Activated T-cell treated with anti-CD3 and anti-CD28 coated beads, Interleukin-2, amount 50 U/mL, for 72 hours (primary cell): Measurements from ENCODE around the gene ARMH2. TPM values are rescaled to one million over a fixed set of nuclear protein-coding genes. Genes with fewer than 3 reads are reported as not detected.
A peak's percentile ranks its signal among the peaks of the same experiment; 100 is the strongest.

Experiments
- ATAC-seq, 2 donors: fragments of 150-1000 bp; cut with Tn5 transposase; replicated peaks in 1 of 2; 2 replicates each; pipeline ENCODE4 v1.10.0; 2021; ENCODE audit warnings: moderate library complexity in 2 of 2, mild to moderate bottlenecking in 1 of 2
- DNase-seq, 2 donors: peaks; one replicate each; pipeline ENCODE4 v3.0.0; 2021 to 2022; ENCODE audit warnings: mixed read lengths in 1 of 2
- H3K27ac Mint-ChIP-seq: one replicate; pipeline ENCODE4 v1.8.0; 2022; ENCODE audit warnings: mild to moderate bottlenecking, moderate library complexity, mixed read lengths
- H3K27me3 Mint-ChIP-seq: one replicate; pipeline ENCODE4 v1.8.0; 2022; ENCODE audit warnings: low read depth, mixed read lengths
- H3K36me3 Mint-ChIP-seq, 2 donors: one replicate each; pipeline ENCODE4 v1.8.0; 2022; ENCODE audit warnings: mixed read lengths in 2 of 2, mild to moderate bottlenecking in 1 of 2; ENCODE audit not compliant: insufficient read depth in 2 of 2
- H3K4me1 Mint-ChIP-seq: one replicate; pipeline ENCODE4 v1.8.0; 2022; ENCODE audit warnings: low read depth, mixed read lengths
- H3K4me3 Mint-ChIP-seq, 2 donors: one replicate each; pipeline ENCODE4 v1.8.0; 2022; ENCODE audit warnings: mild to moderate bottlenecking in 2 of 2, mixed read lengths in 2 of 2, moderate library complexity in 2 of 2
- H3K9me3 Mint-ChIP-seq, 2 donors: one replicate each; pipeline ENCODE4 v1.8.0; 2022; ENCODE audit warnings: mixed read lengths in 2 of 2
- total RNA-seq, 2 donors: library from RNA; stranded (reverse); gene quantifications; one replicate each; pipeline ENCODE4 v1.2.3, GENCODE V29; 2022

ARMH2 gene
- total RNA-seq, 2 donors from 2014 or later = not detected

- Mint-ChIP-seq H3K4me1 (peaks cover 11% of the 10 kb centered on the region), H3K27ac (peak overlapping the region; percentile 16), H3K27me3 (no peaks in the 10 kb centered on the region), H3K4me3 (no peak overlapping the region), H3K9me3 (peaks cover 0 to 1% of the 10 kb centered on the region in 2 donors), H3K36me3 (peaks cover 2 to 12% of the 10 kb centered on the region in 2 donors)
- DNase-seq (no peak), ATAC-seq (no peak)
Measured at GRCh38 chr6:24802271-24803059, 3.7 kb upstream of the ARMH2 start.

DNA sequence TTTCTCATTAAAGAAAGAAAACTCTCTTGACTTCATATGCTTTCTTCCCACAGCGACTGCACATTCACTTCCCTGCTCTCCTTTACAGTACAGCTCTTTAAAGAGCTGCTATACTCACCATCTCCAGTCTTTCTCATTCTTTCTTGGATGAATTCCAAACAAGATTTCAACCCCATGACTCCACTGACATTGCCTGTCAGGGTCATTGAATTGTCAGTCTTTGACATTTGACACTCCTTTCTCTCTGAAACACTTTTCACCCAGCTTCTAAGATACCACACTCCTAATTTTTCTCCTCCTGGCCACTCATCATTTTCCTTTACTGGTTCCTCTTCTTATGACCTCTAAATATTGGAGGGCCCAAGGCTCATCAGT lies 811 bp upstream of the ARMH2 start:
- no peak for ATAC-seq
- Mint-ChIP-seq H3K36me3 (peaks cover 2 to 4% of the 10 kb centered on the region in 2 donors), H3K4me3 (no peak overlapping the region), H3K9me3 (peaks cover 0 to 3% of the 10 kb centered on the region in 2 donors), H3K27me3 (no peaks in the 10 kb centered on the region), H3K4me1 (peaks cover 19% of the 10 kb centered on the region), H3K27ac (peak overlapping the region; percentile 3)
- no peak for DNase-seq

GRCh38 chr6:24797596-24798216 lies 1.0 kb downstream of the ARMH2 start:
- Mint-ChIP-seq H3K27ac (no peak overlapping the region), H3K9me3 (peaks cover 0 to 3% of the 10 kb centered on the region in 2 donors), H3K27me3 (no peaks in the 10 kb centered on the region), H3K4me3 (no peak overlapping the region), H3K4me1 (peaks cover 19% of the 10 kb centered on the region), H3K36me3 (peaks cover 0 to 2% of the 10 kb centered on the region in 2 donors)
- ATAC-seq = no peak
- no peak for DNase-seq

DNA sequence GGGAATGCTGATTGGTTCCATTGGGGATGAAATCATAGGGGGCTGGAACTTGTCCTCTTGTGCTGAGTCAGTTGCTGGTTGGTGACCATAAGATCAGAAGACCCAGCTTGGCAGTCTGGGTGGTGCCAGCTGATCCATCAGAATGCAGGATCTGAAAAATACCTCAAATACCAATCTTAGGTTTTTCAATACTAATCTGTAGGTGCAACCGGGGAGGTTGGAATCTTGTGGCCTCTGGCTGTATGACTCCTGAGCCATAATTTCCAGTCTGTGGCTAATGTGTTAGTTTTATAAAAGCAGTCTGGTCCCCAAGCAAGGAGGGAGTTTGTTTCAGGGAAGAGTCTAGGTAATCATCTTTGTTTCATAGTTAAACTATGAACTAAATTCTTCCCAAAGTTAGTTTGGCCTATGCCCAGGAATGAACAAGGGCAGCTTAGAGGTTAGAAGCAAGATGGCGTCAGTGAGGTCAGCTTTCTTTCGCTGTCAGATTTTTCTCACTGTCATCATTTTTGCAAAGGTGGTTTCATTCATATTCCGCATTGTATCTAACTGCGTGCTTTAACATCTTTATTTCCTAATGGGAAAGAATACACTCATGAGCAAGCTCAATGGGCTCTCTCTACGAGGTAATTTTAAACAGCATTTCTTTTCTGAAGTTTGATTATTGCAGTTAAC lies 2.0 kb downstream of the ARMH2 start:
- DNase-seq (no peak), ATAC-seq (no peak)
- H3K9me3 Mint-ChIP-seq = peaks cover 0 to 3% of the 10 kb centered on the region in 2 donors
- no peaks in the 10 kb centered on the region for H3K27me3 Mint-ChIP-seq
- H3K36me3 Mint-ChIP-seq = peaks cover 0 to 2% of the 10 kb centered on the region in 2 donors
- H3K4me3 Mint-ChIP-seq = no peak overlapping the region
- H3K4me1 Mint-ChIP-seq = peaks cover 19% of the 10 kb centered on the region
- H3K27ac Mint-ChIP-seq = no peak overlapping the region

GRCh38 chr6:24795106-24795505 lies 3.6 kb downstream of the ARMH2 start:
- peaks cover 0 to 2% of the 10 kb centered on the region in 2 donors for H3K9me3 Mint-ChIP-seq
- peaks cover 19% of the 10 kb centered on the region for H3K4me1 Mint-ChIP-seq

DNA sequence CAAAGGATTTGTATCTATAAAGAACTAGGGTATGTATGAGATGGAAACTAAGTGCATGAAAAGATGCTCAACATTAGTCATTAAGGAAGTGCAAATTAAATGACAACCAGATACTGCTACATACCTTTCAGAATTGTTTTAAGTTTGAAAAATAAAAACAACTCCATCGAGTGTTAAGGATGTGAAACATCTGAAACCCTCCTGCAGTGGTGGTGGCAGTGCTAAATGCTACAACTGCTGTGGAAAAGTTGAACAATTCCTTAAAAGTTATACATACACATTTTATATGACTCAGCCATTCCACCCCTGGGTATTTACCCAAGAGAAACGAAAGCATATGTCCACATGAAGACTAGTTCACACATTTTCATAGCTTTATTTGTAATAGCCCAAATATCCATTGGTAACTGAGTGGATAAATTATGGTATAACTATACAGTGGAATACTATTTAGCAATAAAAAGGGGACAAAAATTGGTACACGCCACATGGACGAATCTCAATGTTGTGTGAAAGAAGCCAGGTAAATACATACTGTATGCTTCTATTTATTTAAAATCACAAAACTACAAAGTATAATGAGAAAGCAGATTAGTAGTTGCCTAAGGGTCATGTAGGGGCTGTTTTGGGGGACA lies 10.6 kb downstream of the ARMH2 start:
- Mint-ChIP-seq H3K36me3 (peaks cover 7 to 34% of the 10 kb centered on the region in 2 donors), H3K4me1 (peaks cover 24% of the 10 kb centered on the region), H3K27ac (peak overlapping the region; percentile 94), H3K4me3 (no peak overlapping the region), H3K9me3 (no peaks in the 10 kb centered on the region), H3K27me3 (no peaks in the 10 kb centered on the region)
- DNase-seq (no peak), ATAC-seq (peak; percentile 52 to 61)

More at GRCh38 chr6:24795106-24795505, 3.6 kb downstream of the ARMH2 start:
- peak overlapping the region; percentile 48 for H3K27ac Mint-ChIP-seq
- H3K4me3 Mint-ChIP-seq = no peak overlapping the region
- no peaks in the 10 kb centered on the region for H3K27me3 Mint-ChIP-seq
- no peak for ATAC-seq
- DNase-seq = no peak
- H3K36me3 Mint-ChIP-seq = no peaks in the 10 kb centered on the region

DNA sequence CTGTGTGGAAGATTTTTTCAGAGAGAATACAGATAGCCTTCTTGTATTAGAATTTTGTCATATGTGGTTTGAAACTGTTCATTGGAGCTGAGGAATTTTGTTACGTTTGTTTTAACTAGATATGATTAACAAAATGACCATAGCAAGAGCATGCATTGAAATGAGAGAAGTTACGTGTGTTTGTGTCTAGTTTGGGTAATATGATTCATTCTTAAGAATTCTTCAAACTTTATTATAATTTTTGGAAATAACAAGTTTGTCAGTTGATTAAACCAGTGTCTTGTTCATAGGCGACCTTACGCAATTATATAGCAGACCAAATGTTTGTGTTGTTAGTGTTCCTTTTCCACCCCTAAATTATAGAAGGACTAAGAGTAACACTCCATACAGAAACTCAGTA lies 18.5 kb downstream of the ARMH2 start:
- ATAC-seq (no peak), DNase-seq (no peak)
- no peak overlapping the region for H3K27ac Mint-ChIP-seq
- peaks cover 25 to 63% of the 10 kb centered on the region in 2 donors for H3K36me3 Mint-ChIP-seq
- no peaks in the 10 kb centered on the region for H3K27me3 Mint-ChIP-seq
- H3K4me1 Mint-ChIP-seq = peaks cover 45% of the 10 kb centered on the region
- H3K9me3 Mint-ChIP-seq = no peaks in the 10 kb centered on the region
- H3K4me3 Mint-ChIP-seq = no peak overlapping the region

GRCh38 chr6:24779416-24780016 lies 19.2 kb downstream of the ARMH2 start:
- H3K27me3 Mint-ChIP-seq = no peaks in the 10 kb centered on the region
- no peak for ATAC-seq
- H3K4me3 Mint-ChIP-seq = peak overlapping the region in 1 of 2 donors; percentile 40
- no peak for DNase-seq
- peak overlapping the region; percentile 27 for H3K27ac Mint-ChIP-seq
- peaks cover 43% of the 10 kb centered on the region for H3K4me1 Mint-ChIP-seq
- H3K9me3 Mint-ChIP-seq = no peaks in the 10 kb centered on the region
- H3K36me3 Mint-ChIP-seq = peaks cover 23 to 59% of the 10 kb centered on the region in 2 donors

DNA sequence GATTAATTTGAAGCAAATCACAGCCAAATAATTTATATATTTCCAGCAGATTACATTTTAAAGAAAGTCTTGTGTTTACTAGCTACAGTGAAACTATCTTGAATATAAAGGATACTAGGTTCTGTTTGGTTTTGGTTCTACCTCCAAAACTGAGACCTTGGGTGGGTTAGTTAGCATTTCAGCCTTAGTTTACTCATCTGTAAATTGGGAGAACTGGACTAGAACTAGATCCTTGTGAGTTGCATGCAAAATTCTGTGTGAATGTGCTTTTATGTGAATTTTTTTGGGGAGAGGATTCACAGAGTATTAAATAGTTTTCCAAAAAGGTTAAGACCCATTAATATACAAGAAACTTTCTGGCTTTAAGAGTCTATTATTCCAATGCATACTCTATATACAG lies 19.8 kb downstream of the ARMH2 start:
- H3K4me3 Mint-ChIP-seq = peak overlapping the region; percentile 40 to 62
- ATAC-seq (no peak), DNase-seq (no peak)
- no peak overlapping the region for H3K27ac Mint-ChIP-seq
- H3K9me3 Mint-ChIP-seq = no peaks in the 10 kb centered on the region
- peaks cover 43% of the 10 kb centered on the region for H3K4me1 Mint-ChIP-seq
- H3K36me3 Mint-ChIP-seq = peaks cover 23 to 55% of the 10 kb centered on the region in 2 donors
- H3K27me3 Mint-ChIP-seq = no peaks in the 10 kb centered on the region

DNA sequence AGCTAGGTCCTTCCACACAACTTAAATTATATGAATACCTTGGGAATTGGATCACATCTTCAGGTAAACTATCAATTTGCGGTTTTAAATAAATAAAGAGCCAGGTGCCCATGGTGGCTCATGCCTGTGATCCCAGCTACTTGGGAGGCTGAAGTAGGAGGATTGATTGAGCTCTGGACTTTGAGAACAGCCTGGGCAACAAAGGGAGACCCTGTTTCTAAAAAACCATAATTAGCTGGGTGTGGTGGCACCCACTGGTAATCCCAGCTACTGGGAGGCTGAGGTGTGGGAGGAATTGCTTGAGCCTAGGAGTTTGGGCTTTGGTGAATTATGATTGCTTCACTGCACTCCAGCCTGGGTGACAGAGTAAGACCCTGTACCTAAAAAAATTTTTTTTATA lies 20.6 kb downstream of the ARMH2 start:
- no peaks in the 10 kb centered on the region for H3K27me3 Mint-ChIP-seq
- peaks cover 23 to 49% of the 10 kb centered on the region in 2 donors for H3K36me3 Mint-ChIP-seq
- ATAC-seq (no peak), DNase-seq (no peak)
- peak overlapping the region; percentile 78 to 96 for H3K4me3 Mint-ChIP-seq
- peaks cover 43% of the 10 kb centered on the region for H3K4me1 Mint-ChIP-seq
- no peaks in the 10 kb centered on the region for H3K9me3 Mint-ChIP-seq
- peak overlapping the region; percentile 42 for H3K27ac Mint-ChIP-seq

GRCh38 chr6:24777227-24777626 lies 21.5 kb downstream of the ARMH2 start:
- Mint-ChIP-seq H3K27ac (no peak overlapping the region), H3K4me1 (peaks cover 40% of the 10 kb centered on the region), H3K27me3 (no peaks in the 10 kb centered on the region), H3K9me3 (no peaks in the 10 kb centered on the region), H3K36me3 (peaks cover 19 to 41% of the 10 kb centered on the region in 2 donors), H3K4me3 (peak overlapping the region; percentile 78 to 96)
- ATAC-seq (no peak), DNase-seq (no peak)

DNA sequence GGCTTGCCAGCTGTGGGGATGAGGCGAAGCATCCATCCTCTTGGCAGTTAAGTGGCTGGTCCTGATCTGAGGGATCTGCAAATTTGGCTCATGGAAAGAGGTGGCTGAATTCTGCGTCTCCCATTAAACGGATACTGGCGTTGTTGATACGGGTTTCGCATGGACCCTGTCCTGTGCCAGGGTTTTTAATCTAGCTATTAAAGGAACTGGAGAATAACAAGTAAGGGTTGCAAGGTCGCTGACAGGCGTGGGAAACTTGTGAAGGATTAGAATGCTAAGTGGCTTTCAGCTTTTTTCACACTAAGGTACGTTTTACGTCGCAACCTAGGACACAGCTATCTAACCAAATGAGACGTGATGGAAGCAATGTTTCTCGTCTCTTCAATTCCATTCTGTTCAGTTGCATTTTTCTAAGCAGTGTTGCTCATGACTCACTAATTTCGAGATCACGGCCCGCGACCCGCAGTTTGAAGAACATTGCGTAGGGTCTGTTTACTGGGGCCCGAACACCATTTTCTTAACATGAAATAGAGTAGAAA lies 23.1 kb downstream of the ARMH2 start:
- H3K27me3 Mint-ChIP-seq = no peaks in the 10 kb centered on the region
- ATAC-seq = peak in 1 of 2 donors; percentile 2
- H3K36me3 Mint-ChIP-seq = peaks cover 13 to 31% of the 10 kb centered on the region in 2 donors
- DNase-seq = peak; percentile 25 to 29
- H3K27ac Mint-ChIP-seq = peak overlapping the region; percentile 96
- H3K9me3 Mint-ChIP-seq = no peaks in the 10 kb centered on the region
- H3K4me3 Mint-ChIP-seq = peak overlapping the region; percentile 96
- H3K4me1 Mint-ChIP-seq = peaks cover 36% of the 10 kb centered on the region
